LNCAP (cell line): ENCODE measurements around the gene BTBD8.

Experiments used
- CTCF ChIP-seq: fragments of 450-650 bp; IDR thresholded peaks from 2 replicates; pipeline ENCODE4 v1.5.1; 2017; ENCODE audit warnings: mild to moderate bottlenecking

The BTBD8 gene

DNA sequence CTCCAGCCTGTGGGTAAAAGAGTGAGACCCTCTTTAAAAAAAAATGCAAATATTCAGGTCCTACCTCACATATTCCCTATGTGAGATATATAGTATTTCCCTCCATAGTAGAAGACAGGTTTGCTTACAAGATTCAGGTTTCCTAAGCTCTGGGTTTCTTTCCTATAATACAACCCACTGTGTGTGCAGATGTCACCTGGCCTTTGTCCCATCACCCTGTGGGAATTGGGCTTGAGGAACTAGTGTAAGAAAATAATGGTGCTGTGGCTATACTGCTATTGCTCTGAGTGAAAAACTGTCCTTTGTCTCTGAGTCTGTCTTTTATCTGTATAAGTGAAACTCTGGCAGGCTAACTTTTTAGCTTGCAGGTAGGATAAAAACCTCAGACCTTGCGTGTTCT, 150.6 kb downstream of the BTBD8 start:
- TF ChIP-seq CTCF = no peak
